SK-N-DZ (cell line): ENCODE data around the gene TMEM107.

ENCODE experiments used
- DNase-seq: peaks from one replicate; pipeline ENCODE4 v3.0.0-alpha.2; 2015; ENCODE audit warnings: low spot score

Gene TMEM107

GRCh38 chr17:8162233-8162996, 13.8 kb downstream of the TMEM107 start, which contains the start of gene VAMP2:
VAMP2 (minus strand) TSS chr17:8162948; CDS start chr17:8162879, 69 bp downstream.
- DNase-seq: peak; percentile 61

- no peak for DNase-seq
Observed at GRCh38 chr17:8161289-8162232, 14.6 kb downstream of the TMEM107 start.

- DNase-seq: no peak
Observed at GRCh38 chr17:8160741-8161221, 15.4 kb downstream of the TMEM107 start.

GRCh38 chr17:8160224-8160577, 16.0 kb downstream of the TMEM107 start:
- DNase-seq: no peak

GRCh38 chr17:8159459-8160223, 16.5 kb downstream of the TMEM107 start:
- DNase-seq: no peak

- DNase-seq: no peak
Observed at GRCh38 chr17:8159032-8159400, 17.2 kb downstream of the TMEM107 start.

GRCh38 chr17:8158267-8159031, 17.7 kb downstream of the TMEM107 start:
- peak; percentile 88 for DNase-seq

GRCh38 chr17:8156246-8156992, 19.8 kb downstream of the TMEM107 start:
- peak; percentile 100 for DNase-seq

GRCh38 chr17:8155996-8156245, 20.3 kb downstream of the TMEM107 start:
- DNase-seq: no peak

- no peak for DNase-seq
Observed at GRCh38 chr17:8155231-8155995, 20.8 kb downstream of the TMEM107 start.

GRCh38 chr17:8154608-8155155, 21.5 kb downstream of the TMEM107 start:
- DNase-seq: no peak

- DNase-seq: peak; percentile 88
Observed at GRCh38 chr17:8153957-8154607, 22.1 kb downstream of the TMEM107 start.

- peak; percentile 86 for DNase-seq
Observed at GRCh38 chr17:8153525-8153956, 22.6 kb downstream of the TMEM107 start.

GRCh38 chr17:8153031-8153451, 23.1 kb downstream of the TMEM107 start:
- no peak for DNase-seq

- DNase-seq: peak; percentile 99
Observed at GRCh38 chr17:8152112-8152775, 23.9 kb downstream of the TMEM107 start, which contains the start of gene PER1. PER1 (minus strand) TSS chr17:8152404; CDS start chr17:8150706, 1,698 bp downstream.

- no peak for DNase-seq
Observed at GRCh38 chr17:8151641-8152111, 24.5 kb downstream of the TMEM107 start.

GRCh38 chr17:8151120-8151640, 25.0 kb downstream of the TMEM107 start:
- DNase-seq: peak; percentile 86
